ENCODE data around the gene TRIM37. TPM values are rescaled to one million over a fixed set of nuclear protein-coding genes. Genes with fewer than 3 reads are reported as not detected.

TRIM37 gene
- total and polyA plus RNA-seq, 2 donors (not counting 1 experiment from before 2014, with no cell fraction given), result 5.1 to 28.3 TPM

GRCh38 chr17:59121901-59122480, 15.3 kb upstream of the TRIM37 start:
- H3K27ac ChIP-seq (ENCODE audit: low read length in 2 of 2), result no peak overlapping the region
- WGBS (ENCODE audit: insufficient coverage), result 50% methylated on average over 2 of the region's 9 CpGs
- intact Hi-C loops (cut with micrococcal nuclease), result no loop called here
- Mint-ChIP-seq H3K27ac (no peak overlapping the region), H3K9me3 (ENCODE audit: insufficient read depth) (no peaks in the 10 kb centered on the region), H3K4me1 (peaks cover 1% of the 10 kb centered on the region), H3K27me3 (no peaks in the 10 kb centered on the region), H3K4me3 (no peak overlapping the region)
- no peak overlapping the region for H2AFZ ChIP-seq (ENCODE audit: insufficient read depth, low read depth, low read length, poor library complexity, severe bottlenecking)
- no peaks in the 10 kb centered on the region for H3K4me1 ChIP-seq (ENCODE audit: control insufficient read depth in 2 of 2, insufficient read depth in 2 of 2, low read length in 2 of 2)
- ATAC-seq (ENCODE audit: low read depth), result no peak
- TF ChIP-seq EZH2 (IDR thresholded peaks at IDR 0.05; ENCODE audit: borderline replicate concordance, insufficient read depth, low read depth, low read length, poor library complexity, severe bottlenecking), result no peak
- TF ChIP-seq CTCF (IDR thresholded peaks at IDR 0.05), result no peak
- H3K36me3 ChIP-seq (replicated peaks in 1 of 2; ENCODE audit: control extremely low read depth in 1 of 2, control insufficient read depth in 1 of 2, extremely low read depth in 1 of 2, insufficient read depth in 2 of 2, low read length in 1 of 2), result peaks cover 2 to 6% of the 10 kb centered on the region in 2 experiments
- no peaks in the 10 kb centered on the region for H4K20me1 ChIP-seq (ENCODE audit: control insufficient read depth, insufficient read depth, low read length, poor library complexity, severe bottlenecking)
- H3K4me2 ChIP-seq (replicated peaks; ENCODE audit: low read depth, low read length, poor library complexity, severe bottlenecking), result no peak overlapping the region
- no peak for DNase-seq
- no peak overlapping the region for H3K4me3 ChIP-seq (ENCODE audit: control extremely low read depth in 1 of 5, extremely low read depth in 1 of 5, insufficient read depth in 1 of 5, low read depth in 2 of 5, low read length in 4 of 5)
- ChIA-PET POLR2A (no interaction called here), CTCF (no interaction called here)
- H3K9ac ChIP-seq (ENCODE audit: low read length), result no peak overlapping the region
- H3K9me3 ChIP-seq (ENCODE audit: control extremely low read depth in 1 of 3, control insufficient read depth in 2 of 3, insufficient read depth in 1 of 3, low read length in 2 of 3), result no peaks in the 10 kb centered on the region
- no peaks in the 10 kb centered on the region for H3K27me3 ChIP-seq (replicated peaks in 1 of 4; ENCODE audit: control extremely low read depth in 1 of 4, control insufficient read depth in 3 of 4, insufficient read depth in 4 of 4, low read length in 3 of 4)
- peaks cover 8% of the 10 kb centered on the region for H3K79me2 ChIP-seq (ENCODE audit: control insufficient read depth, insufficient read depth, low read length)

GRCh38 chr17:59115474-59115873, 8.8 kb upstream of the TRIM37 start:
- no peaks in the 10 kb centered on the region for H3K4me1 ChIP-seq (ENCODE audit: control insufficient read depth in 2 of 2, insufficient read depth in 2 of 2, low read length in 2 of 2)
- no peak overlapping the region for H3K9ac ChIP-seq (ENCODE audit: low read length)
- peaks cover 2 to 12% of the 10 kb centered on the region in 2 experiments for H3K36me3 ChIP-seq (replicated peaks in 1 of 2; ENCODE audit: control extremely low read depth in 1 of 2, control insufficient read depth in 1 of 2, extremely low read depth in 1 of 2, insufficient read depth in 2 of 2, low read length in 1 of 2)
- no peaks in the 10 kb centered on the region for H4K20me1 ChIP-seq (ENCODE audit: control insufficient read depth, insufficient read depth, low read length, poor library complexity, severe bottlenecking)
- ChIA-PET POLR2A (no interaction called here), CTCF (no interaction called here)
- H2AFZ ChIP-seq (ENCODE audit: insufficient read depth, low read depth, low read length, poor library complexity, severe bottlenecking), result no peak overlapping the region
- H3K4me3 ChIP-seq (ENCODE audit: control extremely low read depth in 1 of 5, extremely low read depth in 1 of 5, insufficient read depth in 1 of 5, low read depth in 2 of 5, low read length in 4 of 5), result no peak overlapping the region
- WGBS (ENCODE audit: insufficient coverage), result 93% methylated on average over 7 of the region's 9 CpGs
- no peak overlapping the region for H3K4me3 Mint-ChIP-seq
- H3K4me2 ChIP-seq (replicated peaks; ENCODE audit: low read depth, low read length, poor library complexity, severe bottlenecking), result no peak overlapping the region
- H3K27me3 Mint-ChIP-seq, result no peaks in the 10 kb centered on the region
- intact Hi-C loops (cut with micrococcal nuclease), result no loop called here
- H3K9me3 Mint-ChIP-seq (ENCODE audit: insufficient read depth), result no peaks in the 10 kb centered on the region
- DNase-seq (no peak), ATAC-seq (ENCODE audit: low read depth) (no peak)
- no peak for TF ChIP-seq CTCF (IDR thresholded peaks at IDR 0.05)
- TF ChIP-seq EZH2 (IDR thresholded peaks at IDR 0.05; ENCODE audit: borderline replicate concordance, insufficient read depth, low read depth, low read length, poor library complexity, severe bottlenecking), result no peak
- no peak overlapping the region for H3K27ac ChIP-seq (ENCODE audit: low read length in 2 of 2)
- no peaks in the 10 kb centered on the region for H3K27me3 ChIP-seq (replicated peaks in 1 of 4; ENCODE audit: control extremely low read depth in 1 of 4, control insufficient read depth in 3 of 4, insufficient read depth in 4 of 4, low read length in 3 of 4)
- peaks cover 5% of the 10 kb centered on the region for H3K79me2 ChIP-seq (ENCODE audit: control insufficient read depth, insufficient read depth, low read length)
- H3K4me1 Mint-ChIP-seq, result no peaks in the 10 kb centered on the region
- H3K9me3 ChIP-seq (ENCODE audit: control extremely low read depth in 1 of 3, control insufficient read depth in 2 of 3, insufficient read depth in 1 of 3, low read length in 2 of 3), result no peaks in the 10 kb centered on the region
- no peak overlapping the region for H3K27ac Mint-ChIP-seq

All from B cell (primary cell).